GM12878 (cell line): ENCODE data around the gene URI1. TPM values are rescaled to one million over a fixed set of nuclear protein-coding genes. Genes with fewer than 3 reads are reported as not detected.

Source experiments
- ATAC-seq: fragments of 200-7000 bp; cut with Tn5 transposase; 3 replicates; pipeline ENCODE4 v1.9.1; 2020; ENCODE audit warnings: mild to moderate bottlenecking, moderate library complexity
- BruUV-seq: library from RNA; stranded (reverse); fragments of 400-500 nt; replicated peaks from 2 replicates; lab custom pipeline; 2021; lab: Mats Ljungman, UMichigan
- CTCF ChIA-PET: fragments of 300-600 bp; sonication (Branson Sonifier 250); formaldehyde crosslinking; extraction: SDS; loops from one replicate; lab custom pipeline; 2021; ENCODE audit warnings: inconsistent platforms; lab: Yijun Ruan, JAX
- POLR2A ChIA-PET: fragments of 350-600 bp; formaldehyde crosslinking; extraction: SDS; loops from one replicate; lab custom pipeline; 2021; ENCODE audit warnings: inconsistent platforms; lab: Charles Lee
- RAD21 ChIA-PET: fragments of 300-600 bp; sonication (Branson Sonifier 250); formaldehyde crosslinking; loops from one replicate; lab custom pipeline; 2023; ENCODE audit warnings: antibody characterized with exemption; ENCODE audit not compliant: unreplicated experiment; lab: Charles Lee
- SMC1A ChIA-PET: fragments of 300-600 bp; sonication (Branson Sonifier 250); formaldehyde crosslinking; loops from one replicate; lab custom pipeline; 2023; ENCODE audit not compliant: unreplicated experiment, uncharacterized antibody; lab: Charles Lee
- DNase-seq: peaks from one replicate; pipeline ENCODE4 v3.0.0-alpha.2; 2011; ENCODE audit warnings: low read depth, low spot score
- FAIRE-seq: peaks from 3 replicates; lab custom pipeline; 2011; peaks lifted over from hg19 to GRCh38; lab: Jason Lieb, UNC
- H2AFZ ChIP-seq: 2 replicates; pipeline ENCODE4 v1.6.0; 2011; ENCODE audit warnings: low read depth, low read length, control low read depth; ENCODE audit not compliant: control insufficient read depth
- H3K27ac ChIP-seq: 2 replicates; pipeline ENCODE4 v1.5.1; 2011; ENCODE audit warnings: control low read depth; ENCODE audit not compliant: control insufficient read depth, insufficient read depth
- H3K27me3 ChIP-seq, 2 experiments: replicated peaks in 1 of 2; 2 replicates each; pipeline versions ENCODE4 v1.6.0 to v1.6.1; 2011; ENCODE audit warnings: low read length in 1 of 2; ENCODE audit not compliant: control insufficient read depth in 2 of 2, insufficient read depth in 2 of 2
- H3K36me3 ChIP-seq, 2 experiments: 2 replicates each; pipeline ENCODE4 v1.5.1; 2011; ENCODE audit warnings: low read length in 1 of 2; ENCODE audit not compliant: control insufficient read depth in 2 of 2, insufficient read depth in 2 of 2
- H3K4me1 ChIP-seq: 2 replicates; pipeline ENCODE4 v1.6.1; 2011; ENCODE audit warnings: mild to moderate bottlenecking, low read length, moderate library complexity, mixed read lengths; ENCODE audit not compliant: control insufficient read depth, insufficient read depth
- H3K4me2 ChIP-seq: 2 replicates; pipeline ENCODE4 v1.6.0; 2011; ENCODE audit warnings: control low read depth; ENCODE audit not compliant: control insufficient read depth, insufficient read depth
- H3K4me3 ChIP-seq: fragments of 200-600 bp; sonication (generic); 2 replicates; pipeline ENCODE4 v1.5.1; 2016
- H3K79me2 ChIP-seq: 2 replicates; pipeline ENCODE4 v1.6.0; 2011; ENCODE audit warnings: low read length; ENCODE audit not compliant: control insufficient read depth, insufficient read depth
- H3K9ac ChIP-seq: 2 replicates; pipeline ENCODE4 v1.8.0; 2011; ENCODE audit warnings: low read length, control low read depth, mixed read lengths; ENCODE audit not compliant: control insufficient read depth, insufficient read depth
- H3K9me3 ChIP-seq: replicated peaks from 3 replicates; pipeline ENCODE4 v1.5.1; 2011; ENCODE audit warnings: mild to moderate bottlenecking, low read length; ENCODE audit not compliant: control insufficient read depth, insufficient read depth
- H4K20me1 ChIP-seq: 2 replicates; pipeline ENCODE4 v1.6.0; 2011; ENCODE audit not compliant: control insufficient read depth, insufficient read depth
- RAD21 ChIP-seq: IDR thresholded peaks from 2 replicates; pipeline ENCODE4 v1.6.1; 2011; ENCODE audit warnings: mild to moderate bottlenecking, low read depth, low read length, moderate library complexity; ENCODE audit not compliant: insufficient read depth
- TBL1XR1 ChIP-seq: IDR thresholded peaks from 2 replicates; pipeline ENCODE4 v1.6.1; 2012; ENCODE audit warnings: low read depth, low read length, improper control_type of control experiment
- WGBS: methylation state at CpG from one replicate; pipeline ENCODE4 v1.1.6; 2016; ENCODE audit warnings: low lambda C conversion rate; ENCODE audit not compliant: insufficient replicate concordance, insufficient coverage; ENCODE audit errors: missing lambda C conversion rate; 5-methylcytosine and 5-hydroxymethylcytosine counted together
- in situ Hi-C: fragments of 300-500 bp; cut with MboI; formaldehyde crosslinking; loops from 9 replicates; pipeline ENCODE4 v1.14.3; 2018; ENCODE audit warnings: mixed read lengths
- intact Hi-C: fragments of 100-400 bp; cut with micrococcal nuclease; formaldehyde crosslinking; loops from one replicate; pipeline ENCODE4 v1.14.2; 2022; ENCODE audit not compliant: unreplicated experiment
- polyA plus RNA-seq, 11 experiments: library from polyadenylated mRNA; depleted of rRNA in 4 of 11; unstranded in 6 of 11; stranded (reverse) in 5 of 11; fragments of >200 nt; fragmentation: Nextera tagmentation in 4 of 11; fragmentation: Illumina TruSeq in 1 of 11; extraction: Ambion mirVana in 4 of 11; extraction: Trizol in 1 of 11; gene quantifications; 1 replicate in 1 of 11; 2 replicates in 10 of 11; pipeline versions ENCODE4 v1.2.1 to v1.2.3, GENCODE V29; 2011 to 2016; ENCODE audit warnings: inconsistent platforms in 2 of 11, missing spikeins in 2 of 11, low read depth in 1 of 11
- total RNA-seq, 4 experiments: library from RNA; depleted of rRNA in 3 of 4; stranded (reverse); fragments of >200 nt in 3 of 4; fragmentation: Illumina TruSeq in 1 of 4; extraction: Trizol in 1 of 4; gene quantifications; 2 replicates each; pipeline versions ENCODE4 v1.2.1 to v1.2.3, GENCODE V29; 2013 to 2021
- TF ChIP-seq, protein P1 (sequence below), 3 experiments: IDR thresholded peaks in 2 of 3; conservative IDR thresholded peaks in 1 of 3; 2 replicates each; pipeline ENCODE4 v1.5.1; 2011; ENCODE audit warnings: low read depth in 3 of 3, low read length in 3 of 3, mild to moderate bottlenecking in 3 of 3, control low read depth in 2 of 3, moderate library complexity in 2 of 3, inconsistent platforms in 1 of 3, mixed read lengths in 1 of 3; ENCODE audit not compliant: control insufficient read depth in 2 of 3, insufficient read depth in 1 of 3; ENCODE audit errors: extremely low read depth in 1 of 3
- TF ChIP-seq, protein P2 (sequence below): IDR thresholded peaks from 2 replicates; pipeline ENCODE4 v1.6.1; 2011; ENCODE audit warnings: mild to moderate bottlenecking, low read depth, low read length, moderate library complexity; ENCODE audit not compliant: insufficient replicate concordance

Gene URI1
- total and polyA plus RNA-seq, 10 of the 15 experiments (the other 5 are each of a cell fraction or from before 2014, with no cell fraction given), result 15.2 to 94.2 (median 47.9) TPM

DNA sequence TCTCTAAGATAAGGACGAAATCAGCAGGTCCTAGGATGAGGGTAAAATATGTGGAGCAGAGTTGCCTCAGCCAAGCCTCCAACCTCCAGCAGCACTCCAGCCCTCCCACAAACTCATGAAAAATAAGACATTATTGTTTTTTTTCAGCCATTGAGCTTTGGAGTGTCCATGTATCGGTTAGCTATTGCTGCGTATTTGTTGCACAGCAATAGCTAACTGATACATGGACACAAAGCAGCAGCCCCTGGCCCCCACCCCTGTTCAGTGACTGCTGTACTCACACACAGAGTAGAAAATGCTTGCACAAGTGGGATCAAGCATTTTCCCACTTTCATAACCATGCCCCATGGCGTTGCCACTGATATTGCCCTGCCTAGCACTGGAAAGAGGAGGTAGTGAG is 19.1 kb upstream of the URI1 start (continued):
- no peak for TF ChIP-seq TBL1XR1
- TF ChIP-seq, all 136 proteins: peak for 0

DNA sequence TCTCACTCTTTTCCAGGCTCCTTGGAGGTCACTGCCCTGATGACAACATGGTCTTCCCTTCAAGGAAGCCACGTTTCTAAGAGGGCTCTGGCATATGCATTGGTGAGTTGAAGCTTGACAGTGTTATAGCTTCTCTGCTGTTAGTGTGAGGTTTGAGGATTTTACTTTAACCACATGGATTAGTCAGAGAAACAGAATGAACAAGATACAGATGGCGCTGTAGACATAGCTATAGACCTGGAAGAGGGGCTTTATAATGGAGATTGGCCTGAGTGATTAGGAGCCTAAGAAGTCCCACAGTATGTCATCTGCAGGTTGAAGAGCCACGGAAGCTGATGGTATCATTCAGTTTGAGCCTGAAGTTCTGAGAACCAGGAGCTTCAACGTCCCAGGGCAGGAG is 18.4 kb upstream of the URI1 start:
- peak; percentile 54 for TF ChIP-seq RAD21
- TF ChIP-seq, protein P1, sequence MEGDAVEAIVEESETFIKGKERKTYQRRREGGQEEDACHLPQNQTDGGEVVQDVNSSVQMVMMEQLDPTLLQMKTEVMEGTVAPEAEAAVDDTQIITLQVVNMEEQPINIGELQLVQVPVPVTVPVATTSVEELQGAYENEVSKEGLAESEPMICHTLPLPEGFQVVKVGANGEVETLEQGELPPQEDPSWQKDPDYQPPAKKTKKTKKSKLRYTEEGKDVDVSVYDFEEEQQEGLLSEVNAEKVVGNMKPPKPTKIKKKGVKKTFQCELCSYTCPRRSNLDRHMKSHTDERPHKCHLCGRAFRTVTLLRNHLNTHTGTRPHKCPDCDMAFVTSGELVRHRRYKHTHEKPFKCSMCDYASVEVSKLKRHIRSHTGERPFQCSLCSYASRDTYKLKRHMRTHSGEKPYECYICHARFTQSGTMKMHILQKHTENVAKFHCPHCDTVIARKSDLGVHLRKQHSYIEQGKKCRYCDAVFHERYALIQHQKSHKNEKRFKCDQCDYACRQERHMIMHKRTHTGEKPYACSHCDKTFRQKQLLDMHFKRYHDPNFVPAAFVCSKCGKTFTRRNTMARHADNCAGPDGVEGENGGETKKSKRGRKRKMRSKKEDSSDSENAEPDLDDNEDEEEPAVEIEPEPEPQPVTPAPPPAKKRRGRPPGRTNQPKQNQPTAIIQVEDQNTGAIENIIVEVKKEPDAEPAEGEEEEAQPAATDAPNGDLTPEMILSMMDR (IDR thresholded peaks at IDR 0.05 in 2 of 3, conservative IDR thresholded peaks at IDR 0.05 in 1 of 3; ENCODE audit: control insufficient read depth in 2 of 3, extremely low read depth in 1 of 3, insufficient read depth in 1 of 3, low read depth in 3 of 3, low read length in 3 of 3), result peak; percentile 11 to 19 (median 14); a peak in 3 of 6 replicates
- TF ChIP-seq, protein P2, sequence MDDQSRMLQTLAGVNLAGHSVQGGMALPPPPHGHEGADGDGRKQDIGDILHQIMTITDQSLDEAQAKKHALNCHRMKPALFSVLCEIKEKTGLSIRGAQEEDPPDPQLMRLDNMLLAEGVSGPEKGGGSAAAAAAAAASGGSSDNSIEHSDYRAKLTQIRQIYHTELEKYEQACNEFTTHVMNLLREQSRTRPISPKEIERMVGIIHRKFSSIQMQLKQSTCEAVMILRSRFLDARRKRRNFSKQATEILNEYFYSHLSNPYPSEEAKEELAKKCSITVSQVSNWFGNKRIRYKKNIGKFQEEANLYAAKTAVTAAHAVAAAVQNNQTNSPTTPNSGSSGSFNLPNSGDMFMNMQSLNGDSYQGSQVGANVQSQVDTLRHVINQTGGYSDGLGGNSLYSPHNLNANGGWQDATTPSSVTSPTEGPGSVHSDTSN, result no peak
- no peak overlapping the region for H3K4me3 ChIP-seq
- SMC1A ChIA-PET, result interaction anchor here (0.9 to 1.9 kb wide), 2 partner anchors 21 to 44 kb away, joined by 6 to 9 read pairs; no protein-coding TSS in a partner anchor
- H2AFZ ChIP-seq, result no peak overlapping the region
- H3K9me3 ChIP-seq, result no peaks in the 10 kb centered on the region
- in situ Hi-C loops (no loop called here), intact Hi-C loops (no loop called here)
- H3K36me3 ChIP-seq, result no peaks in the 10 kb centered on the region
- peaks cover 11% of the 10 kb centered on the region for H3K4me1 ChIP-seq
- whole genome bisulfite sequencing, result 34% methylated on average over 4 of the region's 4 CpGs
- ATAC-seq (peak; percentile 20; the same call in 1 of the 3 replicates), FAIRE-seq (no peak), DNase-seq (no peak)
- POLR2A ChIA-PET, result no interaction called here
- H3K79me2 ChIP-seq, result no peaks in the 10 kb centered on the region
- RAD21 ChIA-PET, result interaction anchor here (1.2 kb wide), 1 partner anchor 11 kb away, joined by 4 read pairs; no protein-coding TSS in a partner anchor
- no peaks in the 10 kb centered on the region for H3K27me3 ChIP-seq
- H4K20me1 ChIP-seq, result no peaks in the 10 kb centered on the region
- no TSS peak for BruUV-seq
- H3K9ac ChIP-seq, result no peak overlapping the region
- H3K27ac ChIP-seq, result no peak overlapping the region
- CTCF ChIA-PET, result interaction anchor here (1.0 to 1.8 kb wide), 6 partner anchors 9 to 158 kb away, joined by 3 to 7 read pairs (median 4); no protein-coding TSS in a partner anchor
- no peak overlapping the region for H3K4me2 ChIP-seq
